Heart right ventricle (tissue), 16 donors: ENCODE results near the gene CHMP1B. TPM values are rescaled to one million over a fixed set of nuclear protein-coding genes. Genes with fewer than 3 reads are reported as not detected.

Source experiments
- ATAC-seq, 8 donors: fragments of 200-7000 bp; cut with Tn5 transposase; one replicate each; pipeline ENCODE4 v1.9.1; 2020; ENCODE audit warnings: mild to moderate bottlenecking in 8 of 8, moderate library complexity in 8 of 8, moderate number of reproducible peaks in 1 of 8
- DNase-seq, 2 donors: peaks; one replicate each; pipeline ENCODE4 v3.0.0-alpha.2; 2020
- H3K27ac ChIP-seq, 10 donors: fragments of 200-600 bp; sonication (generic) in 2 of 10; one replicate each; pipeline versions ENCODE4 v1.5.0 to v1.8.0; 2020 to 2022; ENCODE audit warnings: mild to moderate bottlenecking in 3 of 10
- H3K27me3 ChIP-seq, 7 donors: fragments of 200-600 bp; one replicate each; pipeline ENCODE4 v1.8.0; 2021 to 2022; ENCODE audit warnings: mild to moderate bottlenecking in 2 of 7
- H3K36me3 ChIP-seq, 9 donors: fragments of 200-600 bp; sonication (generic) in 1 of 9; one replicate each; pipeline versions ENCODE4 v1.5.0 to v1.8.0; 2020 to 2022; ENCODE audit warnings: mild to moderate bottlenecking in 2 of 9
- H3K4me1 ChIP-seq, 9 donors: fragments of 200-600 bp; sonication (generic) in 1 of 9; one replicate each; pipeline versions ENCODE4 v1.5.0 to v1.8.0; 2020 to 2022; ENCODE audit warnings: mild to moderate bottlenecking in 4 of 9
- H3K4me3 ChIP-seq, 10 donors: fragments of 200-600 bp; sonication (generic) in 2 of 10; one replicate each; pipeline versions ENCODE4 v1.5.0 to v1.8.0; 2020 to 2022; ENCODE audit warnings: mild to moderate bottlenecking in 7 of 10, moderate library complexity in 2 of 10
- H3K9me3 ChIP-seq, 11 donors: fragments of 200-600 bp in 10 of 11; sonication (generic) in 2 of 11; one replicate each; pipeline versions ENCODE4 v1.5.0 to v1.8.0; 2013 to 2022; ENCODE audit warnings: mild to moderate bottlenecking in 2 of 11, control low read depth in 1 of 11, moderate library complexity in 1 of 11
- CTCF ChIP-seq, 9 donors: fragments of 200-600 bp; sonication (generic) in 2 of 9; IDR thresholded peaks; one replicate each; pipeline versions ENCODE4 v1.5.0 to v1.8.0; 2021 to 2022; ENCODE audit warnings: antibody characterized with exemption in 9 of 9, mild to moderate bottlenecking in 5 of 9, moderate library complexity in 1 of 9
- WGBS, 2 donors: extraction: QIAGEN DNeasy Blood & Tissue Kit; methylation state at CpG; one replicate each; pipeline ENCODE4 v1.1.7; 2013; ENCODE audit warnings: inconsistent platforms in 1 of 2; 5-methylcytosine and 5-hydroxymethylcytosine counted together
- intact Hi-C, 10 donors: fragments of 100-400 bp; cut with DNase I; formaldehyde crosslinking; loops; one replicate each; pipeline versions ENCODE4 v1.11.1 to v1.14.2; 2022
- polyA plus RNA-seq, 2 donors: library from polyadenylated mRNA; stranded (reverse); fragments of 200-250 nt; gene quantifications; one replicate each; pipeline ENCODE4 v1.2.3, GENCODE V29; 2013
- total RNA-seq, 10 donors: library from RNA; stranded (reverse); fragmentation: NEBNext Ultra II Directional in 3 of 10; extraction: Animal tissue kit (Norgen Biotek cat#: 25700) in 3 of 10; gene quantifications; one replicate each; pipeline versions ENCODE4 v1.2.1 to v1.2.4, GENCODE V29; 2021 to 2023
- donor health status: Arrhythmogenic right ventricular cardiomyopathy.
- donor health status: ischemic (EF 13 %, LVEDD 7.1; RV severe dilation, severe dysfunction).
- donor health status: healthy with polysubstance abuse.
- donor health status: DM: no; HTN: yes; CAD: no.
- donor health status: DM: no; HTN: no; CAD: no.
- donor health status: ischemic (EF 25% LVEDD 6.9; RV normal size, moderate dysfunction).
- donor health status: ischemic (EF 25% LVEDD 5.7; RV mildly dilated, moderate dysfunction).
- donor health status: healthy.
- donor health status: DM: yes; HTN: yes; CAD: no.
- donor health status: Ischemic cardiomyopathy.
- donor health status: ischemic (EF 35%, LVEDD 5.7; RV mildly dilated, moderate dysfunction).
- donor health status: nonischemic (EF 11% LVEDD 7.7; RV severe dilation, severe dysfunction).
- donor health status: DM: yes; HTN: yes; CAD: no.
- donor health status: PGD.
- donor health status: ischemic (EF 29% LVEDD 5.4; RV normal size, mild dysfunction).
- donor health status: nonischemic (EF 23%, LVEDD 6.1; RV moderate dilation, normal function).

Gene CHMP1B
- total and polyA plus RNA-seq, 12 donors: 16.3 to 53.7 (median 36.3) TPM

- Histone ChIP-seq H3K4me3 (no peak overlapping the region), H3K27me3 (no peaks in the 10 kb centered on the region), H3K4me1 (peaks cover 0 to 4% (median 0%) of the 10 kb centered on the region in 9 donors), H3K27ac (no peak overlapping the region), H3K9me3 (peaks cover 0 to 6% (median 0%) of the 10 kb centered on the region in 11 donors), H3K36me3 (peaks cover 0 to 6% (median 0%) of the 10 kb centered on the region in 9 donors)
- ATAC-seq (no peak), DNase-seq (no peak)
- intact Hi-C loops: loop anchor here in 5 of 10 donors (5.0 to 10.0 kb wide), 2 partner anchors 139 to 217 kb away; no protein-coding TSS in a partner anchor
- TF ChIP-seq CTCF (IDR thresholded peaks at IDR 0.05): no peak
- 58 to 76% methylated on average over 5 of the region's 5 CpGs for WGBS, 2 donors
Measured at GRCh38 chr18:11871501-11871900, 20.3 kb downstream of the CHMP1B start.

- H3K27ac ChIP-seq: peak overlapping the region in 5 of 10 donors; percentile 12 to 65 (median 27)
- peak in 8 of 9 donors; percentile 18 to 63 (median 55) for TF ChIP-seq CTCF (IDR thresholded peaks at IDR 0.05)
- H3K27me3 ChIP-seq: no peaks in the 10 kb centered on the region
- 39 to 47% methylated on average over 13 of the region's 13 CpGs for WGBS, 2 donors
- peaks cover 0 to 16% (median 0%) of the 10 kb centered on the region in 9 donors for H3K36me3 ChIP-seq
- DNase-seq (peak in 1 of 2 donors; percentile 41), ATAC-seq (peak; percentile 82 to 97 (median 92))
- H3K4me3 ChIP-seq: no peak overlapping the region
- intact Hi-C loops: loop anchor here (1.0 to 10.0 kb wide), 5 partner anchors 139 to 218 kb away; no protein-coding TSS in a partner anchor
- H3K9me3 ChIP-seq: peaks cover 0 to 6% (median 0%) of the 10 kb centered on the region in 11 donors
- peaks cover 0 to 4% (median 0%) of the 10 kb centered on the region in 9 donors for H3K4me1 ChIP-seq
Measured at GRCh38 chr18:11872479-11873136, 21.4 kb downstream of the CHMP1B start.

DNA sequence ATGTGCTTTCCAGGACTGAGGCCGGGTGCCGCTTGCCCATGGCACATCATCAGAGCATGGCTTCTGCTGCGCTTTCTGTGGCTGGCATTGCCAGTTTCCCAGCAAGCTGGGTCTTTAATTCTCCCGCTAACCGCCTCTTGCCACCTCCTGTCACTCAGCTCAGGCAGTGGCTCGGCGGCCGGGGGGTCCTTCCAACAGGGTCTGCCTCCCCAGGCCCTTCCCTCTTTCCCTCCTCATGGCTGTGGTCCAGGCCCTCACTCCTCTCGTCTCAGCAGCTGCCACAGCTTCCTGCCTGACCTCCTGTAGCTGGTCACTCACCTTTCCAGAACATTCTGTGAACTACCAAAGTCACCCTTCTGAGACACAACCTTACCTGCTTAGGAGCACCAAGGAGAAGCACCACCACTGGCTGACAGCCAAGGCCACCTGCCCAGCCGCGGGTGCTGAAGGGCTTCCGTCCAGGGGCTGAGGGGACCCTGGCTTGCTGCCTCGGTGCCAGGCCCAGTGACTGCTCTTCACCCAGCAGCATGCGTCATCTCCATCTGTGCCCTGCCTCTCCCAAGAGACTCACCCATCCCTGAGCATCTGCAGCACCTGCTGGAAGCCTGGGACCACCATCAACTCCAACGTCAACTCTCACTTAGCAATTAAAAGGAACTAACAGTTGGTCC, 22.6 kb downstream of the CHMP1B start:
- Histone ChIP-seq H3K36me3 (peaks cover 0 to 18% (median 0%) of the 10 kb centered on the region in 9 donors), H3K27ac (no peak overlapping the region), H3K27me3 (no peaks in the 10 kb centered on the region), H3K9me3 (peaks cover 0 to 6% (median 0%) of the 10 kb centered on the region in 11 donors), H3K4me3 (no peak overlapping the region), H3K4me1 (peaks cover 0 to 4% (median 0%) of the 10 kb centered on the region in 9 donors)
- ATAC-seq: no peak
- 78 to 86% methylated on average over 15 of the region's 15 CpGs for WGBS, 2 donors
- intact Hi-C loops: loop anchor here in 8 of 10 donors (2.0 to 10.0 kb wide), 4 partner anchors 141 to 219 kb away; no protein-coding TSS in a partner anchor
- TF ChIP-seq CTCF (IDR thresholded peaks at IDR 0.05): no peak
- DNase-seq: no peak

- H3K27me3 ChIP-seq: no peaks in the 10 kb centered on the region
- no peak overlapping the region for H3K27ac ChIP-seq
- H3K4me1 ChIP-seq: peaks cover 0 to 4% (median 0%) of the 10 kb centered on the region in 9 donors
- no peak overlapping the region for H3K4me3 ChIP-seq
- ATAC-seq: no peak
- peaks cover 0 to 6% (median 0%) of the 10 kb centered on the region in 11 donors for H3K9me3 ChIP-seq
- intact Hi-C loops: loop anchor here in 5 of 10 donors (5.0 to 10.0 kb wide), 2 partner anchors 142 to 220 kb away; no protein-coding TSS in a partner anchor
- H3K36me3 ChIP-seq: peaks cover 0 to 18% (median 0%) of the 10 kb centered on the region in 9 donors
- no peak for TF ChIP-seq CTCF (IDR thresholded peaks at IDR 0.05)
- 82 to 83% methylated on average over 8 of the region's 8 CpGs for WGBS, 2 donors
- DNase-seq: no peak
Measured at GRCh38 chr18:11874676-11875075, 23.5 kb downstream of the CHMP1B start.
